ENCODE data around the gene PDRG1.

Gene PDRG1

GRCh38 chr20:31907046-31907445 is 44.8 kb downstream of the PDRG1 start:
- no peak for DNase-seq (ENCODE audit: low spot score)

GRCh38 chr20:31906001-31906400 is 45.8 kb downstream of the PDRG1 start:
- no peak for DNase-seq (ENCODE audit: low spot score)

- no peak for DNase-seq (ENCODE audit: low spot score)
These were observed 48.0 kb downstream of the PDRG1 start for GRCh38 chr20:31903627-31904386.

- DNase-seq (ENCODE audit: low spot score) = no peak
These were observed 50.2 kb downstream of the PDRG1 start for GRCh38 chr20:31901615-31902014.

- no peak for DNase-seq (ENCODE audit: low spot score)
These were observed 54.3 kb downstream of the PDRG1 start for GRCh38 chr20:31897541-31897940.

- no peak for DNase-seq (ENCODE audit: low spot score)
These were observed 55.8 kb downstream of the PDRG1 start for GRCh38 chr20:31896049-31896448.

GRCh38 chr20:31894980-31895675 is 56.7 kb downstream of the PDRG1 start:
- DNase-seq (ENCODE audit: low spot score) = peak; percentile 86

Measured in Ammon's horn (tissue), 1 donor.